Dendritic cell treated with granulocyte-macrophage colony-stimulating factor and Interleukin-4, amounts not matched to agents 40 ng/mL and 50 ng/mL, for 4 days (primary cell): ENCODE measurements around the gene NUDT13.
A peak's percentile ranks its signal among the peaks of the same experiment; 100 is the strongest.

Experiments
- H3K27ac Mint-ChIP-seq: one replicate; pipeline ENCODE4 v1.8.0; 2022; ENCODE audit warnings: mild to moderate bottlenecking, mixed read lengths
- H3K27me3 Mint-ChIP-seq: one replicate; pipeline ENCODE4 v1.8.0; 2022; ENCODE audit warnings: mild to moderate bottlenecking, mixed read lengths
- H3K36me3 Mint-ChIP-seq: one replicate; pipeline ENCODE4 v1.8.0; 2022; ENCODE audit warnings: low read depth, mixed read lengths
- H3K4me1 Mint-ChIP-seq: one replicate; pipeline ENCODE4 v1.8.0; 2022; ENCODE audit warnings: low read depth, mixed read lengths
- H3K4me3 Mint-ChIP-seq: one replicate; pipeline ENCODE4 v1.8.0; 2022; ENCODE audit warnings: mild to moderate bottlenecking, moderate library complexity, mixed read lengths
- H3K9me3 Mint-ChIP-seq: one replicate; pipeline ENCODE4 v1.8.0; 2022; ENCODE audit warnings: mixed read lengths
- intact Hi-C: fragments of 100-400 bp; cut with micrococcal nuclease; formaldehyde crosslinking; loops from one replicate; pipeline ENCODE4 v1.15.0; 2022

Gene NUDT13

GRCh38 chr10:73159038-73159648 lies 48.9 kb downstream of the NUDT13 start:
- intact Hi-C loops: loop anchor here (10.0 kb wide), 1 partner anchor 94 kb away; no protein-coding TSS in a partner anchor
- Mint-ChIP-seq H3K27me3 (no peaks in the 10 kb centered on the region), H3K27ac (no peak overlapping the region), H3K4me3 (no peak overlapping the region), H3K4me1 (peaks cover 25% of the 10 kb centered on the region), H3K9me3 (no peaks in the 10 kb centered on the region), H3K36me3 (peaks cover 72% of the 10 kb centered on the region)

DNA sequence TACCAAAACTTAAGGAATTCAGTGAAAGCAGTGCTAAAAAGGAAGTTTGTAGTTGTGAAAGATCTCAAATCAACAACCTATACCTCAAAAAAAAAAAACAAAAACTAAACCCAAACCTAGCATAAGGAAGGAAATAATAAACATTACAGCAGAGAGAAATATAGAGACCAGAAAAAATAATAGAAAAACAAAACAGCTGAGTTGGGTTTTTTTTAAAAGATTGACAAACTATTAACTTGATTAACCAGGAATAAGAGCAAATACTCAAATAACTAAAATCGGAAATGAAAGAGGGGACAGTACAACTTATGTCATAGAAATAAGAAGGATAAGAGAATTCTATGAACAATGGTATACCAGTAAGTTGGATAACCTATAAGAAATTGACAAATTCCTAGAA lies 50.8 kb downstream of the NUDT13 start:
- H3K27ac Mint-ChIP-seq: no peak overlapping the region
- no peak overlapping the region for H3K4me3 Mint-ChIP-seq
- intact Hi-C loops: no loop called here
- H3K27me3 Mint-ChIP-seq: no peaks in the 10 kb centered on the region
- peaks cover 36% of the 10 kb centered on the region for H3K4me1 Mint-ChIP-seq
- H3K36me3 Mint-ChIP-seq: peaks cover 68% of the 10 kb centered on the region
- no peaks in the 10 kb centered on the region for H3K9me3 Mint-ChIP-seq

DNA sequence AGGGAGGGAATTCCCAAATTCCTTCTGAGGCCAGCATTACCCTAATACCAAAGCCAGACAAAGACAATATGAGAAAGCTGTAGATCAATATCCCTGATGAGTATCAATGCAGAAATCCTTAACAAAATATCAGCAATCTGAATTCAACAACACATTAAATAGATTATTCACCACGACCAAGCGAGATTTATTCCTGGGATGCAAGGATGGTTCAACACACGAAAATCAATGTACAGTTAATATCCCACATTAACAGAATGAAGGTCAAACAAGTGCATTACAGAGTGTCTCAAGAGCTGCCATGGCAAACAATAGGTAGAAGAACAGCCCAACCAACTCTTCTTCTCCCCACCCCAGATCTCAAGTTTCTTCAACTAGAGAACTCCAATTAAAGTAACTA lies 51.4 kb downstream of the NUDT13 start:
- H3K4me3 Mint-ChIP-seq: no peak overlapping the region
- H3K36me3 Mint-ChIP-seq: peaks cover 67% of the 10 kb centered on the region
- peaks cover 42% of the 10 kb centered on the region for H3K4me1 Mint-ChIP-seq
- no peaks in the 10 kb centered on the region for H3K9me3 Mint-ChIP-seq
- intact Hi-C loops: no loop called here
- H3K27ac Mint-ChIP-seq: no peak overlapping the region
- H3K27me3 Mint-ChIP-seq: no peaks in the 10 kb centered on the region

DNA sequence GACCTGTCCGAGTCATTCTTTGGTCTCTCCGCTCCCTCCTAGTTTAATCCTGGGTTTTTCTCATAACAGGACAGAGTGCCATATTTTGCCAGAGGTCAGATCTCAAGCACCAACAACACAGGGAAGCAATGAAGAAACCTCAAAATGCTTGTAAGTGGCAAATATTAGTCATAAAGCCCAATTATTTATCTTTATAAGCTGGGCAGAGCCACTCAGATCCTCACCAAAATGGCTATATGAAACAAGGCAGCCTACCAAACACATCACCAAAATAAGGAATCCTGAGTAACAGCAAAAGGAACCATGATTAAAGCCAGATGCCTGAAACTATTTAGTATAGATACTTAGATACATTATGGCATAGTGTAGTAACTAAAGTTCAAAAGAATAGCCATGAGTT lies 52.8 kb downstream of the NUDT13 start:
- Mint-ChIP-seq H3K27ac (peak overlapping the region; percentile 43), H3K9me3 (no peaks in the 10 kb centered on the region), H3K27me3 (no peaks in the 10 kb centered on the region), H3K36me3 (peaks cover 70% of the 10 kb centered on the region), H3K4me3 (no peak overlapping the region), H3K4me1 (peaks cover 51% of the 10 kb centered on the region)
- intact Hi-C loops: no loop called here

GRCh38 chr10:73166972-73167371 lies 56.7 kb downstream of the NUDT13 start:
- peaks cover 48% of the 10 kb centered on the region for H3K36me3 Mint-ChIP-seq
- H3K27ac Mint-ChIP-seq: peak overlapping the region; percentile 97
- intact Hi-C loops: loop anchor here (5.0 kb wide), 1 partner anchor 70 kb away; the partner anchor contains the start of gene P4HA1
- H3K27me3 Mint-ChIP-seq: no peaks in the 10 kb centered on the region
- H3K9me3 Mint-ChIP-seq: no peaks in the 10 kb centered on the region
- H3K4me3 Mint-ChIP-seq: peak overlapping the region; percentile 99
- peaks cover 35% of the 10 kb centered on the region for H3K4me1 Mint-ChIP-seq

DNA sequence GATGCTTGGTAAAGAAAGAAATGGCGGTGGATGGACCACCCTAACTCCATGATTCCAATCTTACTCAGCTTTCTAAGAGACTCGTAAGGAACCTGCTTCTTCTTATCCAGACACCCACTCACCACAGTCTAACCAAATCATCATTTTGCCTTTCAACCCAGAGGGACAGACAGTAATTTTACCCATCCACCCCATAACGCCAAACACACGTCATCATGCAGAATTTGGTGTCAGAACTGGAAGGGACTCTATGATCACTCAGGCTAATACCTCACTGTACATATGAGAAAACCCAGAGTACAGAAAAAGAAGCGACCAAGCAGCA lies 57.2 kb downstream of the NUDT13 start:
- peaks cover 44% of the 10 kb centered on the region for H3K36me3 Mint-ChIP-seq
- intact Hi-C loops: loop anchor here (5.0 kb wide), 1 partner anchor 70 kb away; the partner anchor contains the start of gene P4HA1

DNA sequence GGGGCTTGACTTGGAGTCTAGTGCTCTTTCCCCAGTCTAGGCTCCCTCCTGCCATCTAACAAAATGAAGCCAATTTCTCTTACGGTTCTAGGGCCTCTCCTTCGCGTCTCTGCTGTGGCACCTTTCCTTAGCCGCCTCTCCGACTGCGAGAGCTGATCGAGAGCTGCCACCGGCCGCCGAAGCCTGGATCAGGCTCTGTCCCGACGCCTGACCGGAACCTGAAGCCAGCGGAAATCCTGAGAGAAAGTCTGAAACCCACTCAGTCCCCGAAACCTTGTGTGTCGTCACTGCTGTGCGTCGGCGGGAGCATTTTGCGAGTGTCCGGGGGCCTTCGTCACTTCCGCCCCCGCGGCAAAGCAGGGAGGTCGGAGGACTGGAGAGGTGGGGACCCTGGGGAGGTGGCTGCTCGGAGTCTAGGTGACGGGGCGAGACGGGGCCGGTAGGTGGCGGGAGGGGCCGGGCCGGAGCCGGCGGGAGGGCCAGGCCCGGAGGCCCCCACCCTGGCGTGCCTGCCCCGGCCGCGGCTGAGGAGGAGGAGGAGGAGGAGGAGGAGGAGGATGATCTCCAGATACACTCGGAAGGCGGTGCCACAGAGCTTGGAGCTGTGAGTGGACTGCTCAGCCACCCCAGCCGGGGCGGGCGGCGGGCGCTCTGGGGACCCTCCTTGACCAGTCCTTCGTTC lies 57.7 kb downstream of the NUDT13 start, which contains the start of the genes ECD and FAM149B1:
Gene ECD, minus strand, starts transcription at position 226 of the 682 bp plus-strand sequence. CDS start 4,071 bp downstream, outside the sequence.
Gene FAM149B1, plus strand, starts transcription at position 337 of the 682 bp plus-strand sequence. Its CDS starts 221 bp downstream, at position 558.
- intact Hi-C loops: loop anchor here (5.0 kb wide), 1 partner anchor 71 kb away; the partner anchor contains the start of gene P4HA1

More for the DNA sequence above, 57.2 kb downstream of the NUDT13 start:
- Mint-ChIP-seq H3K27ac (peak overlapping the region; percentile 97), H3K9me3 (no peaks in the 10 kb centered on the region), H3K4me3 (peak overlapping the region; percentile 99), H3K4me1 (peaks cover 31% of the 10 kb centered on the region), H3K27me3 (no peaks in the 10 kb centered on the region)

DNA sequence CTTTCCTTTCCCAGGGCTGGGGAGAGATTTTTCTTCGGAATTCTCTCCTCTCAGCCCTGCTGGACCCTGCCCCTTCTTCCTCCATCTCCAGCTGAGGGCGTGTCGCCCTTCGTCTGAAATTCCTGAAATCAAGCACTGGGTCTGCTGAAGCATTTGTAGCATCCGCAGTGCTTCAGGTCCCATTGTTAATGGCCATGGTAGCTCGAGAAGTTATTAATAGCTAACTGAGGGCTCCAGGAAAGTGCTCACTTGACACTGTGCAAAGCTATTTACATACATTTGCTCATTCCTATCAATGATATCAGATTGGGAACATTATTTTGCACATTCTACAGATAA lies 58.2 kb downstream of the NUDT13 start:
- Mint-ChIP-seq H3K27ac (peak overlapping the region; percentile 97), H3K27me3 (no peaks in the 10 kb centered on the region), H3K4me3 (peak overlapping the region; percentile 99), H3K9me3 (no peaks in the 10 kb centered on the region), H3K36me3 (peaks cover 35% of the 10 kb centered on the region), H3K4me1 (peaks cover 25% of the 10 kb centered on the region)
- intact Hi-C loops: loop anchor here (5.0 kb wide), 1 partner anchor 71 kb away; the partner anchor contains the start of gene P4HA1

More for the DNA sequence above, 57.7 kb downstream of the NUDT13 start, which contains the start of the genes ECD and FAM149B1:
- Mint-ChIP-seq H3K36me3 (peaks cover 39% of the 10 kb centered on the region), H3K9me3 (no peaks in the 10 kb centered on the region), H3K4me3 (peak within 1 kb of the TSS; percentile 99), H3K27ac (peak within 1 kb of the TSS; percentile 97), H3K27me3 (no peaks in the 10 kb centered on the region), H3K4me1 (peaks cover 26% of the 10 kb centered on the region)

- no peaks in the 10 kb centered on the region for H3K27me3 Mint-ChIP-seq
- no peak overlapping the region for H3K27ac Mint-ChIP-seq
- no peak overlapping the region for H3K4me3 Mint-ChIP-seq
- H3K36me3 Mint-ChIP-seq: peaks cover 35% of the 10 kb centered on the region
- no peaks in the 10 kb centered on the region for H3K9me3 Mint-ChIP-seq
- intact Hi-C loops: loop anchor here (5.0 kb wide), 1 partner anchor 72 kb away; the partner anchor contains the start of gene P4HA1
- H3K4me1 Mint-ChIP-seq: peaks cover 25% of the 10 kb centered on the region
Measured at GRCh38 chr10:73169320-73169719, 59.1 kb downstream of the NUDT13 start.

DNA sequence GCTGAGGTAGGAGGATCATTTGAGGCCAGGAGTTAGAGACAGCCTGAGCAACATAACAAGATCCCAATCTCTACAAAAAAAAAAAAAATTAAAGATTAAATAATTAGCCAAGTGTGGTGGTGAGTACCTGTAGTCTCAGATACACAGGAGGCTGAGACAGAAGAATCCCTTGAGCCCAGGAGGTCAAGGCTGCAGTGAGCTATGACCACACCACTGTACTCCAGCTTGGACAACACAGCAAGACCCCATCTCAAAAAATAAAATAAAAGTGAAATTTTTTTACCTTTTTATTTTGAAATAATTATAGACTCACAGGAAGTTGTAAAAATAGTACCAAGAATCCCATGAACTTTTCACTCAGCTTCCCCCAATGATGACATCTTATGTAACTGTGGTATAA lies 62.6 kb downstream of the NUDT13 start:
- peaks cover 36% of the 10 kb centered on the region for H3K36me3 Mint-ChIP-seq
- no peak overlapping the region for H3K4me3 Mint-ChIP-seq
- H3K4me1 Mint-ChIP-seq: no peaks in the 10 kb centered on the region
- intact Hi-C loops: no loop called here
- no peak overlapping the region for H3K27ac Mint-ChIP-seq
- no peaks in the 10 kb centered on the region for H3K9me3 Mint-ChIP-seq
- H3K27me3 Mint-ChIP-seq: no peaks in the 10 kb centered on the region

DNA sequence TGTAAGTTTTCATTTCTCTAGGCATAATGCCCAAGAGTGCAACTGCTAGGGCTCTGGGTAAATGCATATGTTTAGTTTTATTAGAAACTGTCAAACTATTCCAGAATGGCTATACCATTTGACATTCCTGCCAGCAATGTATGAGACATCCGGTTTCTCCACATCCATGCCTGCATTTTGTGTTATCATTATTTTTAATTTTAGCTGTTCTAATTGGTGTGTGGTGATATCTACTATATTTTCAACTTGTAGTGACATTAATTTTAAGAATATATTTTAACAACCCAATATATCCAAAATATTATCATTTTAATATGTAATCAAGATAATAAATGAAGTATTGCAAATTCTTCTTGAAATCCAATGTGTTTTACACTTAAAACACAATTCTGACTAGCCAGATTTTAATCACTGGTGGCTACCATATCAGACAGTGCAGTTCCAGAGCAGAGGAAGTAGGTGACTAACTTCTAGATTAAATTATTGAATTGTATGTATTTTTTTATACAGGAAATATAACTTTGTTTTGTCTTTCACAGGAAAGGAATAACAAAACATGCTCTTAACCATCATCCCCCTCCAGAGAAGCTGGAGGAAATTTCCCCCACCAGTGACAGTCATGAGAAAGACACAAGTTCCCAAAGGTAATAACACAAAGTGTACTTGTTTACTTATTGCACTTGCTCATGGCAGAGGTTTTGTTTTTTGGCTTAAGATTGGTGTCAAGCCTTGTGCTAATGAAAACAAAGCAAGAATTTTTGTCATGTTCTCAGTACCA lies 64.1 kb downstream of the NUDT13 start:
- Mint-ChIP-seq H3K4me1 (no peaks in the 10 kb centered on the region), H3K9me3 (no peaks in the 10 kb centered on the region), H3K4me3 (no peak overlapping the region), H3K27me3 (no peaks in the 10 kb centered on the region), H3K27ac (no peak overlapping the region), H3K36me3 (peaks cover 40% of the 10 kb centered on the region)
- intact Hi-C loops: no loop called here
